Glutamatergic neuron (in vitro differentiated cells): ENCODE data around the gene C7orf25. TPM values are rescaled to one million over a fixed set of nuclear protein-coding genes. Genes with fewer than 3 reads are reported as not detected.

ENCODE experiments used
- DNase-seq: peaks from one replicate; pipeline ENCODE4 v3.0.0; 2022
- H3K27ac Mint-ChIP-seq: one replicate; pipeline ENCODE4 v1.8.0; 2020; ENCODE audit warnings: mild to moderate bottlenecking, mixed read lengths, inconsistent platforms; ENCODE audit not compliant: unreplicated experiment
- H3K27me3 Mint-ChIP-seq: one replicate; pipeline ENCODE4 v1.8.0; 2020; ENCODE audit warnings: mild to moderate bottlenecking, moderate library complexity, mixed read lengths, inconsistent platforms; ENCODE audit not compliant: unreplicated experiment
- H3K36me3 Mint-ChIP-seq: one replicate; pipeline ENCODE4 v1.8.0; 2020; ENCODE audit warnings: mild to moderate bottlenecking, mixed read lengths, inconsistent platforms; ENCODE audit not compliant: unreplicated experiment
- H3K4me1 Mint-ChIP-seq: one replicate; pipeline ENCODE4 v1.8.0; 2020; ENCODE audit warnings: mild to moderate bottlenecking, low read depth, mixed read lengths, inconsistent platforms; ENCODE audit not compliant: unreplicated experiment
- H3K4me3 Mint-ChIP-seq: one replicate; pipeline ENCODE4 v1.8.0; 2020; ENCODE audit warnings: mild to moderate bottlenecking, mixed read lengths, inconsistent platforms; ENCODE audit not compliant: unreplicated experiment
- H3K9me3 Mint-ChIP-seq: one replicate; pipeline ENCODE4 v1.8.0; 2020; ENCODE audit warnings: mild to moderate bottlenecking, moderate library complexity, mixed read lengths, inconsistent platforms; ENCODE audit not compliant: unreplicated experiment
- CTCF ChIP-seq: fragments of 200-600 bp; sonication (generic); IDR thresholded peaks from one replicate; pipeline ENCODE4 v1.5.0; 2021; ENCODE audit not compliant: partially characterized antibody, unreplicated experiment
- total RNA-seq: library from RNA; stranded (reverse); fragmentation: NEBNext Ultra II Directional; extraction: Animal tissue kit (Norgen Biotek cat#: 25700); gene quantifications from one replicate; pipeline ENCODE4 v1.2.1, GENCODE V29; 2021; ENCODE audit not compliant: unreplicated experiment

The C7orf25 gene
- total RNA-seq, 1 donor from 2014 or later, result 3.6 TPM

DNA sequence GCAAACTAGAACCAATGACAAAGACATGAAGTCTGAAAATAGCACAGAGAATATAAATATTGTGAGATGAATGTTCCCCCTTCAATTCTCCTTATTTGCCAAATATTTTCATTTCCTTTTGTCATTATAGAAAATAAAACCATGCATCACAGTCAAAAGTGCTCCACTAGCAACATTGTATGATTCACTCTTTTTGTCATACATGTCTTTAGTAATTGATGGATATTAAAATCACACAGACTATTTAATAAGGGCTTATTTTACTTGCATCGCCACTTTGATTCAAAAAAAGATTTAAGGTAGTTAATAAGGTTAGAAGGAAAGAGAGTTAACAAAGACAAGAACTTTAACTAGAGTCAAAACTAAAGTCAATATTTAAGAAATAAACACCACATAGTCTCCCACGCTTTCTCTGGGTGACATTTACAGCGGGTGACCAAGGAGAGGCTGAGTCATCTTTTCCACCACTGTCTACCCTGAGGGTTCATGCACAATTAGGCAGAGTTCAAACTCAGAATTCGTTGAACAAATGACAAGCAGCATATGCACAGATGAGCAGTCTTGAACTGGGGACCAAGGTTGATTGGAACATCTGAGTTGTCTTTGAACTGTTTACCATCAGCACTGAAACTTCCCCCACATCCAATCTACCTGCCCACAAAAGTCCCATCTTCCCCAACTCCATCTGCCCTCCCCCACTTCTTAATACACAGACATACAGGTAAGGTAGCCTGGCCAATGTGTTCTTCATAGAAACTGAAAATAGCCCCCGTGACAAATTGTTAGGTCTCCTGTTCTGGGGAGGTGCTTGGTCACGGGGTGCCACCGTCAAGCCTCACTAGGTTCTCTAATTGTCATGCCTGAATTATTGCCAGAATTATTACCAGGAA lies 42.5 kb downstream of the C7orf25 start:
- H3K36me3 Mint-ChIP-seq, result peaks cover 5% of the 10 kb centered on the region

GRCh38 chr7:42868480-42868879 lies 43.4 kb downstream of the C7orf25 start:
- DNase-seq, result no peak
- Mint-ChIP-seq H3K9me3 (peaks cover 1% of the 10 kb centered on the region), H3K27ac (no peak overlapping the region)

More for the DNA sequence above, 42.5 kb downstream of the C7orf25 start:
- Mint-ChIP-seq H3K9me3 (peaks cover 1% of the 10 kb centered on the region), H3K4me3 (no peak overlapping the region), H3K27me3 (peaks cover 5% of the 10 kb centered on the region), H3K27ac (no peak overlapping the region), H3K4me1 (no peaks in the 10 kb centered on the region)
- no peak for DNase-seq
- TF ChIP-seq CTCF, result no peak

More at GRCh38 chr7:42868480-42868879, 43.4 kb downstream of the C7orf25 start:
- Mint-ChIP-seq H3K4me1 (no peaks in the 10 kb centered on the region), H3K4me3 (no peak overlapping the region), H3K36me3 (peaks cover 5% of the 10 kb centered on the region), H3K27me3 (peaks cover 5% of the 10 kb centered on the region)
- TF ChIP-seq CTCF, result no peak

Other genes starting within 250 kb of the C7orf25 start
- 78.4 TPM for gene PSMA2, start 20.1 kb upstream of the C7orf25 start, total RNA-seq
- 56.2 TPM for gene MRPL32, start 20.3 kb upstream of the C7orf25 start, total RNA-seq
- 68.7 TPM for gene HECW1, start 200.6 kb upstream of the C7orf25 start, total RNA-seq